Skin epidermis (tissue), 12 donors: Measurements from ENCODE around the gene SSH3.
A peak's percentile ranks its signal among the peaks of the same experiment; 100 is the strongest.

Experiments used
- H3K27ac ChIP-seq, 21 experiments: fragments of 200-600 bp; sonication (generic) in 11 of 21; one replicate each; pipeline ENCODE4 v1.5.0; 2020; ENCODE audit warnings: mild to moderate bottlenecking in 3 of 21, inconsistent platforms in 2 of 21, moderate library complexity in 2 of 21
- H3K4me3 ChIP-seq, 7 experiments: fragments of 200-600 bp; sonication (generic) in 2 of 7; one replicate each; pipeline ENCODE4 v1.5.0; 2020; ENCODE audit warnings: inconsistent platforms in 2 of 7, mild to moderate bottlenecking in 2 of 7, moderate library complexity in 1 of 7

The SSH3 gene

DNA sequence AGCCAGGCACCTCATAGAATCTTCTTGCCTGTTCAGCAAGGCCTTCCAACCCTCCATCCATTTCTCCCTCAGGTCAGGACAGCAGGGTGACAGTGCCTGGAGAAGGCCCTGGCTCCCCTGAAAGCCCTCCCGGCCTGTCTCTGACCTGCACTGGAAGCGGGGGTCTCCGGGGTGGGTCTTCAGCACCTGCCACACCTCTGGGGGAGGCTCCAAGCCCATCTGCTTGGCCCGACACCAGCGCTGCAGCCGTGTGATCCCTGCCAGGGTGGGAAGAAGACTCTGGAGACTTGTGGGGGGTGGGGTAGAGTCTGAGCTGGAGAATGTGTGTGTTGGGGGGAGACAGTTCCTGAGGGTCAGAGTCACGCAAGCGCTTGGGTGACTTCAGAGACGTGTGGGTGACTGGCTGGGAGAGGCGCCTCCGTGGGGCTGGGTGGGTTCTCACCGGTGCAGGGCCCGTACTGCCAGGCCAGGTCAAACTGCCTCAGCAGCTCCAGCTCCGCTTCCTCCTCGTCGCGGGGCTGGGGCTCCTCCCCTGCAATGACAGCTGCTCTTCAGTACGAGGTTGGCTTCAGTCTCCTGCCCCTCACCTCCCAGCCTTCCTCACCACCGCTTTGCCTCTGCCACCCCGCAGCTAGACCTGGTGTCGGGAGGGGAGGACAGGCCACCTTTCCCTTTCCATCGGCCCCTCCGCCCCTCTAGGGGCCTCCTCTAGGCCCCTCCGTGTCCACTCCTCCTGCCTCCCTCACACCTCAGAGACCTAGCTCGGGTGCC is 49.4 kb downstream of the SSH3 start:
- H3K27ac ChIP-seq, result peak overlapping the region; percentile 83 to 100 (median 98)
- H3K4me3 ChIP-seq, result peak overlapping the region; percentile 37 to 74 (median 66)

DNA sequence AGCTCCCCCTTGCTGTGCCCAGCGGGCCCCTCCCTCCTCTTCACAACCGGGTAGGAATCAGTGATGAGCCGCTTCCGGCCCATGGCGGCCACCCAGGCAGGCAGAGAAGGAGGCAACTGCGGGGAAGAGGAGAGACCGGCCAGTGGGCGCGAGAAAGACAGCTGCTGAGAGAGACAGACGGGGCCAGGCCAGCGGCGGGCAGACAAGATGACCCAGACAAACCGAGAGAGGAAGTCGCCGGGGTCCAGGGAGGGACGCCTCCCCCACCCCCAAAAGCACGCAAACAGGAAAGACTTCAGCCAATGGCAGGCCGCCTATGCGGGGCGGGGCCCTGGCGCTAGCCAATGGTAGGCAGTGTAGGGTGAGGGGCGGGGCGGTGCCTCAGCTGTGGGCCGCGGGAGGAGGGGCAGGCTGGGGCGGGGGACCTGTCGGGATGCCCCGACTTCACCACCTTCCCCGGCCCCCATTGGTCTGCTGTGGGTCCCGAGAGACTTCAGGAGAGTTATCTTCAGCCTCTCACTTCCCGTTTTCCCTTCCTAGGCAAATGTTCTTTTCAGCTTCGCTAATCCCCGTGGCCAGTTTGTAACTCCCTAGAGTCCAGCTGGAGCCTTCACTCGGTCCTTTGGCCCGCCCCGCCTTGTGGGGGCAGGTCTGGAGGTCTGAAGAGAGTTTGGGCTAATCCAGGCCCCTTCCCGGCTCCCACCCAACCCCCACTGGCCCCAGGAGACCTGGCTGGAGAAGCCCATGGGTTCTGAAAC is 50.2 kb downstream of the SSH3 start, which contains the start of gene POLD4:
Gene POLD4, minus strand, starts transcription at position 230 of the 758 bp plus-strand sequence. Its CDS starts 147 bp downstream, at position 83.
- H3K27ac ChIP-seq, result peak within 1 kb of the TSS; percentile 83 to 100 (median 98)
- H3K4me3 ChIP-seq, result peak within 1 kb of the TSS; percentile 37 to 74 (median 66)

DNA sequence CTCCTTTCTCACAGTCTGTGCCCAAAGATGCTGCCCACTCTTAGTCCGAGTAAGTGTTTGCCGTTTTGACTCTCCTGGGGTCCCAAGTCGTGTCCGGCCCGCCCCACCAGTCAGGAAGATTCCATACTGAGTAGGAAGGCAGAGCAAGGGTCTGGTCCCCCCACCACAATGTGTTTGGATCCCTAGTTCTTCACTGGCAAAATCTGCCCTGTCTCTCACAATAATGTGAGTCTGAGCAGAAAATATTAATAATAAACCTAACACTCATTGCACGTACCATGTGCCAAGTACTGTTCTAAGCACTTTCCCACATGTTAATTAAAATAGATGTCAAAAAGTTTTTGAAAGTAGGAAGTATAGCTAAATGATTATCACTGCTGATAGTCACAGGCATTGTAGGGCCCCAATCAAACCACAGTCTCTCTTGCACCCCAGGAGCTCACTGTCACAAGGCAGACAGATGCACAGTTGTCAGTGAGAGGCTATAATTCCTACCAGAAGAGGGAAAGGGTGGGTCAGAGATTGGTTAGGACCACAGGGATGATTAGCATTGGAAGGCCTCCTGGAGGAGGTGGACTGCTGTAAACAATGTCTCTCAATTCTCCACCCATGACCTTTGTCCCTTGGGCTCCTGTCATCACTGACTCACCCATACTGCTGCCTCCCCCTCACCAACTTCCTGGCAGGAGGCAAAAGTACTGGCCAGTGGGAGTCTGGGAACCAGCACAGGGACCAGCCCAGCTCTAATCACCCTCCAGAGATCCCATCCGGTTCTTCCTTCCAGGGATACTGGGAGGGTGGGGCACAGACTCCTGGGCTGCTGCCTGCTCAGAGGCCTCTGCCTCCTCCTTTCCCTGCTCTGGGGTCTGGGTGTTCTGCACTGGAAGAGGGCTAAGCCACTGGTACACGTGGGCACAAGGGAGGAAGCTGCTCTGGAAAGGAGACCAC is 51.0 kb downstream of the SSH3 start:
- peak overlapping the region; percentile 37 to 74 (median 66) for H3K4me3 ChIP-seq
- peak overlapping the region; percentile 43 to 100 (median 98) for H3K27ac ChIP-seq

DNA sequence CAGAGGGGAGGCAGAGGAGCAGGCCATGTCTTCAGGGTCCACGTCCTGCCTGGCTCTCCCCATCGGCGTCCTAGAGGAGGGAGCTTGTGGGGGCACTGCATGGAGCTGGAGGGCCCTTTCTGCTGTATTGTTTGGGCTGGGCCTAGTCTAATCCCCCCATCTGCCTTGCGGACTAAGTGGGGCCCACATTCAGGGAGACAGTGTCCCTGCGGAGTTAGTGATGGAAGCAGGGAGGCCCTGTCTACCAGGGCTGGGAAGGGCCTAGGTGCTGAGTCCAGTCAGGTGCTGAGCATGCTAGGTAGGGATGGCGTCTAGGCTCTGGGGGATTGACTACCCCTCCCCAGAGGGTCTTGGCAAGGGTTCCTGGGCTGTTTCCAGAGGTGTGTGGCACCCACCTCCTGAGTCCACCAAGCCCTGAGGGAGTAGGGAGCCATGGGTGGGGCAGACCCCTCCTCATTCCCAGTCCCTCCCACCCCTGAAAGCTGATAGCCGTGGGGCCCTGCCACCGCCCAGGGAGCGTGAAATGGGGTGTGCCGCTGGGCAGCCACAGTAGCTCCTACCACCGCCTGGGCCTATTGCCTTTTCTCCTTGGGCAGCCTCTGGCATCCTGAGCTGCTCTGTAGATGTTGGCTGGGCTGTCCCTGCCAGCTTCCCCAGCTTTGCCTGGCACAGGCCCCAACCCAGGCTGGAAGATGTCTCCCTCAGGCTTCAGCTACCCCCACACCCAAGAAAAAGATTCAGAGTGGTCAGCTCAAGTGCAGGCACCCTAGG is 51.9 kb downstream of the SSH3 start:
- H3K27ac ChIP-seq, result peak overlapping the region; percentile 8 to 100 (median 98)
- no peak overlapping the region for H3K4me3 ChIP-seq

- Histone ChIP-seq H3K27ac (peak overlapping the region in 20 of 21 experiments; percentile 86 to 100 (median 98)), H3K4me3 (no peak overlapping the region)
Observed at GRCh38 chr11:67355794-67356386, 52.6 kb downstream of the SSH3 start.

DNA sequence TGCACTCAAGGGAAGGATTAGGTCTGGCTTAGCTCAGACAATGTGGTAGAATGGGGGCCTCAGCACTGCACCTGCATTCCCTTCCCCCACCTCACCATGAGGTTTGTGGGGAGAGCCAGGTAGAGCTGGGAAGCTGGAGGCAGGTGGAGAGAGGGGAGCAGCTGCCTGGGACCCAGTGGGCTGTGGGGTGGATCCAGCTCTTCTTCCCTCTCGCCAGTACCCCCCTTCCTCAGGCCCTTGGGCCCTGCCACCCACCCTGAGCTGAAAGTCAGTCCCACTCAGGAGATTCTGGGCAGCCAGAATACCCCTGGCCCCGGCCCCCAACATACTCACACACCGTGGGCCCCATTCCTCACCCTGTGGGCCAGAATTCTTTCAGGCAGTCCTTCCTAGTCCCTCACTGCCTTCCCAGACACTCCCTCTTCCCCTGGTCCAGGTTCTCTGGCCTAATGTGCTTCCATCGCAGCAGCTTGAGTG is 53.1 kb downstream of the SSH3 start:
- Histone ChIP-seq H3K4me3 (no peak overlapping the region), H3K27ac (peak overlapping the region in 19 of 21 experiments; percentile 4 to 100 (median 98))

DNA sequence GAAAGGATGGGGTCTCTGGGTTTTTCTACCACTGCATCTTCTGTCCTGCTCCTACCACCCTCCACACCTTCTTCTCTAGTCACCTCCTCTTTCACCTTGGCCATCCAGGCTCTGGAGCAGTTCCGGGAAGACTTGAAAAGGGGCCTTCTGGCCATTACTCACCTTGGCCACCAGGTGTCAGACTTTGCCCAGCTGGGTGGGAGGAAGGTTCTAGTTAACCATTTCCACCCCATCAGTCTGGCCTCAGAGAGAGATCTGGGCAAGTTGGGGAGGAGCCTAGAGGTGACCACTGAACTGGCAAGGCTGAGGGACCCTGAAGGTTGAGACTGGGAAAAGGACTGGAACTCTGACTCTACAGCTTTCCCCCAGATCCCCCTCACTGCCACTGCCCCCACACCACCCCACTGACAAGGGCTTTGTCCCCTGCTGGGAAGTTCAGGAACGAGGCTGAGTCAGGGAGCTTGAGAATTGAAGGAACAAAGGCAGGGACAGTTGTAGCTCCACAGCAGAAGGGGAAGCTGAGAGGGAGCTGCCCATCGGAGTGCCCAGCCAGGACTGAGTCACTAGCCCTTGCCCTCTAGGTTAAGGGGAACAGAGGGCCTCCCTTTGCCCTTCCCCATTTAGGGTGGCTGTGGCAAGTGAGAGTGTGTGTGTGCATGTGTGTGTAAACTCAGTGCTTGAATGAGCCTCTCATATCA is 53.7 kb downstream of the SSH3 start:
- Histone ChIP-seq H3K4me3 (no peak overlapping the region), H3K27ac (peak overlapping the region in 19 of 21 experiments; percentile 4 to 100 (median 98))

DNA sequence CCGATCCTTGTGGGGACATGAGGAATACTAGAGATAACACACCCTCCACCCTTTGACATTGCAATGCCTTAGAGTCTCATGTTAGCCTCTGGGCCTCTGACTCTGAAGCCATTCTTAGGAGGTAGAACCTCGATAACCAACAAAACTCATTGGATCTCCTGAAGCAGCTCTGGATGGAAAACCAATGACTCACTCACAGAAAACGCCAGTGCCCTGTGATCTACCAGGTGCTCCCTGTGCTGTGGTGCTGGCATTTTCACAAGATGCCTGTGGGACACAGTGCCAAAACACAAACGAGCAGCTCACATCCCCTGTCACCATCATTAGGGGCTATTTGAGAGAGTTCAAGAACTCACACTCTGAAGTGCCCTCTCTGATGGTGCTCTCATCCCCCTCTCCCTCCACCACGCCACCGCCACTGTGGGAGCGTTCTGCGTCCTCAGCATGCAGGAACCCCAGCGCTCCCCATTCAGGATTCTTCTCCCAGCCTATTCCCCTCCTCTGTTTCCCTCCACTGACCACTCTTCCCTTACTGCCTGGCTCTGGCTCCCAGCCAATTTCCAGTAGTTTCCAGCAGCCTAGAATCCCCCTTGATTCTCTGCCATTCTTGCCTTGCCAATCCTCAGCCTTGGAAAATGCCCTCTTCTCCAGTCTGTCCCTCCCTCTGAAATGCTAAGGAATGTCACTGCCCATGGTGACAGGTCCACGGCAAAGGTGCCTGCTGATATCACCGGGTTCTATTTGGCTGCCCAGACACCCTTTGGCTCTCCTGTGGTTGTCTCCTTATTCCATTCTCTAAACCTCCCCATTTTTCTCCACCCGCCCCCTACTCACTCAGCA is 54.7 kb downstream of the SSH3 start:
- Histone ChIP-seq H3K27ac (peak overlapping the region in 3 of 21 experiments; percentile 45 to 97 (median 50)), H3K4me3 (no peak overlapping the region)
